22Rv1 (cell line): Measurements from ENCODE around the gene ANKLE2.

Experiments
- CTCF ChIP-seq: fragments of 450-650 bp; IDR thresholded peaks from 2 replicates; pipeline ENCODE4 v1.5.1; 2017; ENCODE audit warnings: mild to moderate bottlenecking
- ZFX ChIP-seq: fragments of 450-650 bp; IDR thresholded peaks from 2 replicates; pipeline ENCODE4 v1.6.1; 2017; ENCODE audit warnings: antibody characterized with exemption, borderline replicate concordance

- TF ChIP-seq CTCF (no peak), ZFX (no peak)
Measured at GRCh38 chr12:132798836-132799235, 37.2 kb upstream of the ANKLE2 start.
